HFF-Myc (cell line): ENCODE data around the gene ATP11A.

Experiments
- DNase-seq: peaks from one replicate; pipeline ENCODE4 v3.0.0-alpha.2; 2011; ENCODE audit warnings: low read depth; ENCODE audit errors: extremely low read depth
- H3K4me3 ChIP-seq: replicated peaks from 2 replicates; pipeline ENCODE4 v1.5.1; 2011; ENCODE audit warnings: low read depth, mild to moderate bottlenecking, control low read depth, low read length
- TF ChIP-seq, protein P1 (sequence below): IDR thresholded peaks from 2 replicates; pipeline ENCODE4 v1.5.1; 2012; ENCODE audit warnings: mild to moderate bottlenecking, low read depth, low read length, control low read depth; ENCODE audit errors: missing control alignments

Gene ATP11A

DNA sequence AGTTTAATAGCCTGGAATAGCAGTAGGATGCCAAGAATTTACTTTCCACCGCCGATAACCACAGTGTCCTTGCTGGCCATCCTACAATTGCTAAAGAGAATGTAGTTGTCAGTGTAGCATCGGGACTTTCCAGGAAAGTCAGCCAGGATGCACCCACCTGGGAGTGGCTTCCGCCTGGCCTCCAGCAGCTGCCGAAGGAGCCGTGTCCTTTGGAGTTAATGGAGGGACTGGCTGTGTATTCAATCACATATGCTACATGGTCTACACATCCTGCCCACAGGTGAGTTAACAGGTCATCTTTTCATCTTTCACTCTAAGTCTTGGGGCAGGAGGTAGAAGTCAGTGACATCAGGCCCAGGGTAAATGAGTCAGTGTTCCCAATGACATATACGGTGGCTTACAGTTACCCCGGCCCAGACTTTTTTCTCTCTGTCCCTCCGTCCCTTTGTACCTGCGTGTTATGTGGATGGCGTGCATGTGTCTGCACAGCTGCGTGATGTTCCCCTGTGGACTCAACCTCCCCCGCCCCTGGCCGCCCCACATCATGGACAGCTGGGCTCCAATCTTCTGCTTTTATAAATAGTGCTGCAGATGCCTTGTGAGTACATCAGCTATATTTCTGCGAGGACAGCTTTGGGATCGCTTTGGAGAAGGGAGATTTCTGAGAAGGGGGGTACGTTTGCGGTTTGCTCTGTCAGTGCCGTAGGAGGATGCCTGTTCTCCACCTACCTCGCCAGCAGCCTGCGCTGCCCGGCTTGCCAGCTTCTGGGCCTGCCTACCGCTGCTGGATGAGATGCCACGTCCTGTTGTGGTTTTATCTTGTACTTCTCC lies 63.1 kb downstream of the ATP11A start:
- no peak for DNase-seq
- H3K4me3 ChIP-seq, result no peak overlapping the region
- TF ChIP-seq, protein P1, sequence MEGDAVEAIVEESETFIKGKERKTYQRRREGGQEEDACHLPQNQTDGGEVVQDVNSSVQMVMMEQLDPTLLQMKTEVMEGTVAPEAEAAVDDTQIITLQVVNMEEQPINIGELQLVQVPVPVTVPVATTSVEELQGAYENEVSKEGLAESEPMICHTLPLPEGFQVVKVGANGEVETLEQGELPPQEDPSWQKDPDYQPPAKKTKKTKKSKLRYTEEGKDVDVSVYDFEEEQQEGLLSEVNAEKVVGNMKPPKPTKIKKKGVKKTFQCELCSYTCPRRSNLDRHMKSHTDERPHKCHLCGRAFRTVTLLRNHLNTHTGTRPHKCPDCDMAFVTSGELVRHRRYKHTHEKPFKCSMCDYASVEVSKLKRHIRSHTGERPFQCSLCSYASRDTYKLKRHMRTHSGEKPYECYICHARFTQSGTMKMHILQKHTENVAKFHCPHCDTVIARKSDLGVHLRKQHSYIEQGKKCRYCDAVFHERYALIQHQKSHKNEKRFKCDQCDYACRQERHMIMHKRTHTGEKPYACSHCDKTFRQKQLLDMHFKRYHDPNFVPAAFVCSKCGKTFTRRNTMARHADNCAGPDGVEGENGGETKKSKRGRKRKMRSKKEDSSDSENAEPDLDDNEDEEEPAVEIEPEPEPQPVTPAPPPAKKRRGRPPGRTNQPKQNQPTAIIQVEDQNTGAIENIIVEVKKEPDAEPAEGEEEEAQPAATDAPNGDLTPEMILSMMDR, result no peak

DNA sequence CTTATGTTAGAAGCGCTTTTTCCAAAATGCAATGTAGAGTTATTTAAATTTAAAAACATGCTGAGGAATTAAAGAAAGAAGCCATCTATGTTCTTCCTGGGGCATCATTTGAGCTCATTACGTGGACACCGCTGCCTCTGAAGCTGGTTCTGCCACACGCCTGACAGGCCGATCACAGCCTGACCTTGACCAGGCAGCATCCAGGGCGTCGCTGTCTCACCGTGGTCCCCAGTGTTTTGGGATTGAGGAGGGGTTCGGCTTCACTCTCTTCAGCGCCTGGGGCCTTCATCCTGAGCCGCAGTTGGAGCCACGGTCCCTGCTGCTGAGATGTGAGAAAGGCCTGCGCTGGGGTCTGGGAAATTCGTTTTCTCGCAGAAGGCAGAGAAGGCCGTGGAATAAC lies 64.0 kb downstream of the ATP11A start:
- TF ChIP-seq, protein P1, result no peak
- no peak for DNase-seq
- H3K4me3 ChIP-seq, result no peak overlapping the region

DNA sequence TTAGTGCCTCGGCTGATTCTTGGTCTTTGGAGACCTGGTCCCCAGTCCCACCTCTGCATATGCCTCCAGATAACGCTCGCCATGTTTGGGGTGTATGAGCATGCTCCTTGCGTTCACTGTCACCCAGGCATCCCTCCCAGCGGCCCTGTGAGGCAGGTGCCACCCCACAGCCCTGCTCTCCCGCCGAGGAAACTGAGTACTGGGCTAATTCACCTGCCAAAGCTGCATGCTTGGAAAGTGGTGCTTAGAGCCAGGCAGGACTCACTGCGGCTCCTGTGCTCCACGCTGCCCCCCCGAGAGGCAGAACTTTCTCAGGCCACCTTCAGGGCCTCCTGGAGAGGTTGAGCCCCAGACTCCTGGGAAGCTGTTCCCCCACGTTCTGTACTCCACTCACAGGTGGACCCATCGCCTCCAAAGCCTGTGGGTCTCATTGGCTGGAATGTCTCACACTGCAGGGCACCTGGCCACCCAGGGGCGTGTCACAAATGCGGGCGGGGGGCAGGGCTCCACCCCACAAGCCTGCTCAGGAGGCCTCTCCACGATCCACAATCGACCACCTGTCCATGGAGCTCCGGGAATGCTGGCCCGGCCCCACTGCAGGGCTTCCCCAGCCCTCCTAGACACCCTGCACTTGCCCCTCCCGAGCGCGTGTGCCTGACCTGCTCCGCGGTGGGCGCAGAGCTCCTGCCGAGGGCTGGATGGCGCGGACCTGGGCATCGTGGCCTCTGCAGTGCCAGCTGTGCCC lies 64.6 kb downstream of the ATP11A start:
- TF ChIP-seq, protein P1, result no peak
- H3K4me3 ChIP-seq, result no peak overlapping the region
- DNase-seq, result no peak

DNA sequence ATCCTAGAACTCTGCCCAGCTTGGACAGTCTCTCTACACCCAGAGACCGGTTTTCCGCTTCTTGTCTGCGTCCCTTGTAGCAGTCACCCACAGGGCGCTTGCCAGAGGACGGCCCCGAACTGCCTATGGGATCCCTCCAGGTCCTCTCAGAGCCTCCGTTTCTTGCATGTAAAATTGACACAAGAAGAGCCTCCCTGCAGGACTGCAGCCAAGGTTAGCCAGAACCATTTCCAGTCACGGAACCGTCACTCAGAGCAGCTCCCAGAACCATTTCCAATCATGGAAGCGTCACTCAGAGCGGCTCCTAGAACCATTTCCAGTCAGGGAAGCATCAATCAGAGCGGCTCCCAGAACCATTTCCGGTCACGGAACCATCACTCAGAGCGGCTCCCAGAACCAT lies 65.5 kb downstream of the ATP11A start:
- TF ChIP-seq, protein P1, result no peak
- DNase-seq, result no peak
- H3K4me3 ChIP-seq, result no peak overlapping the region

DNA sequence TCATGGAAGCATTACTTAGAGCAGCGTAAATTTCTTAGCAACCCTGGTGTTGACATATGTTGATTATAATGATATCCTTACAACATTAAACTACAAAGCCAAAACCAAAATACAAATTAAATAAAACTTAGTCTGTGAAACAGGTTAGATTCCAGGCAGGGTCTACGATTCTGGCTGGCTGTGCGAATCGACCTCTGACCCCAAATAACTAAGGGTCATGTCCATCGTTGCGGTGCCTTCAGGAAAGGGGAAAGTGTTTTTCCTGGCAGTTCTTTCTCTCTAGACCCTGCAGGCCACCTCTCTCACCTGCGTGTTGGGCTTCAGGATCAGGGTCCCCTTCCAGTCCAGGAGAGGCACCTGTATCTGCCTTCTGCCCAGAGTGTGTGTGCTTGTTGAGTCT lies 66.2 kb downstream of the ATP11A start:
- H3K4me3 ChIP-seq, result no peak overlapping the region
- TF ChIP-seq, protein P1, result no peak
- no peak for DNase-seq

DNA sequence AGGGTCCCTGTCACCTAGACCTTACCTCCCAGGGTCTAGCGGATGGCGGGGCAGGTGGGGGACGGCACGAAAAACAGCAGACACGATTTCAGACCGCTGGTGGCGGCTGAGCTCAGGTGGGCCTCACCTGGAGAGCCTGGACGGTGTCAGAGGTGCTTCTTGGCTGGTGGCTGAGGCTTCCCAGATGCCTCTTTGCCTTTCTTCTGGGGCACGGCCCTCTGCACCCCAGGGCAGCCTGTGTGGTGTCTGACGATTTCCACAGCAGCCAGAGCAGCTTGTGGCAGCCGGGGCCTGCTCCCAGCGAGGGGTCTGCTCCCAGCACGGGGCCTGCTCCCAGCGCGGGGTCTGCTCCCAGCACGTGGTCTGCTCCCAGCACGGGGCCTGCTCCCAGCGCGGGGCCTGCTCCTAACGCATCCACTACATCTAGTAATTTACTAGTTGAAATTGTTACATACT lies 66.7 kb downstream of the ATP11A start:
- H3K4me3 ChIP-seq, result no peak overlapping the region
- no peak for DNase-seq
- TF ChIP-seq, protein P1, result no peak
